Progenitor cell of endocrine pancreas (in vitro differentiated cells): ENCODE measurements around the gene ST3GAL2. TPM values are rescaled to one million over a fixed set of nuclear protein-coding genes. Genes with fewer than 3 reads are reported as not detected.
"Not testable (repeated sequence)": the region's sequence is repeated elsewhere in the genome, so short reads cannot be mapped to it uniquely, and the experiment has no call there.

Experiments
- DNase-seq: peaks from one replicate; pipeline ENCODE4 v3.0.0; 2021; ENCODE audit warnings: low spot score; ENCODE audit not compliant: unreplicated experiment
- H3K27ac Mint-ChIP-seq: 2 replicates; pipeline ENCODE4 v1.8.0; 2021; ENCODE audit warnings: mild to moderate bottlenecking, moderate library complexity, mixed read lengths
- H3K27me3 Mint-ChIP-seq: 2 replicates; pipeline ENCODE4 v1.8.0; 2021; ENCODE audit warnings: mixed read lengths
- H3K36me3 Mint-ChIP-seq: 2 replicates; pipeline ENCODE4 v1.8.0; 2022; ENCODE audit warnings: mixed read lengths; ENCODE audit not compliant: insufficient read depth
- H3K4me1 Mint-ChIP-seq: 2 replicates; pipeline ENCODE4 v1.8.0; 2021; ENCODE audit warnings: low read depth, mixed read lengths
- H3K4me3 Mint-ChIP-seq: 2 replicates; pipeline ENCODE4 v1.8.0; 2021; ENCODE audit warnings: low read depth, mild to moderate bottlenecking, moderate library complexity, mixed read lengths
- H3K9me3 Mint-ChIP-seq: 2 replicates; pipeline ENCODE4 v1.8.0; 2021; ENCODE audit warnings: low read depth, mixed read lengths
- CTCF ChIP-seq: fragments of 200-600 bp; sonication (generic); IDR thresholded peaks from one replicate; pipeline ENCODE4 v1.5.0; 2021; ENCODE audit warnings: antibody characterized with exemption, mild to moderate bottlenecking; ENCODE audit not compliant: unreplicated experiment
- total RNA-seq: library from RNA; stranded (reverse); gene quantifications from 2 replicates; pipeline ENCODE4 v1.2.1, GENCODE V29; 2021

Gene ST3GAL2
- total RNA-seq, 1 donor from 2014 or later: 37.8 TPM

- Mint-ChIP-seq H3K9me3 (no peaks in the 10 kb centered on the region), H3K4me1 (peaks cover 3% of the 10 kb centered on the region), H3K27ac (peak overlapping the region; percentile 81), H3K36me3 (peaks cover 28% of the 10 kb centered on the region), H3K27me3 (no peaks in the 10 kb centered on the region), H3K4me3 (no peak overlapping the region)
- no peak for TF ChIP-seq CTCF
- DNase-seq: no peak
Measured at GRCh38 chr16:70375636-70376611, 63.0 kb downstream of the ST3GAL2 start.

DNA sequence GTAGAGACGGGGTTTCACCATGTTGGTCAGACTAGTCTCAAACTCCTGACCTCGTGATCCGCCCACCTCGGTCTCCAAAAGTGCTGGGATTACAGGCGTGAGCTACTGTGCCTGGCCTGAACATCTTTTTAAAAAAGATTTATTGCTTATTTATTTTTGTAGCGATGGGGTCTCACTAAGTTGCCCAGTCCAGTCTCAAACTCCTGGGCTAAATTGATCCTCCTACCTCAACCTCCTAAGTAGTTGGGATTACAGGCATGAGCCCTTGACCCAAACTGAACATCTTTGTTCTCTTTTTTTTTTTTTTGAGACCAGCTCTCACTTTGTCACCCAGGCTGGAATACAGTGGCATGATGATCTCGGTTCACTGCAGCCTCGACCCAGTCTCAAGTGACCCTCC is 64.7 kb downstream of the ST3GAL2 start:
- Mint-ChIP-seq H3K36me3 (peaks cover 35% of the 10 kb centered on the region), H3K9me3 (no peaks in the 10 kb centered on the region), H3K27ac (peak overlapping the region; percentile 77), H3K4me1 (no peaks in the 10 kb centered on the region), H3K4me3 (no peak overlapping the region), H3K27me3 (no peaks in the 10 kb centered on the region)
- no peak for TF ChIP-seq CTCF
- DNase-seq: no peak

- peaks cover 35% of the 10 kb centered on the region for H3K36me3 Mint-ChIP-seq
- no peaks in the 10 kb centered on the region for H3K27me3 Mint-ChIP-seq
- H3K27ac Mint-ChIP-seq: peak overlapping the region; percentile 82
- no peak for TF ChIP-seq CTCF
- no peak overlapping the region for H3K4me3 Mint-ChIP-seq
- H3K4me1 Mint-ChIP-seq: no peaks in the 10 kb centered on the region
- no peaks in the 10 kb centered on the region for H3K9me3 Mint-ChIP-seq
- no peak for DNase-seq
Measured at GRCh38 chr16:70372921-70373728, 65.8 kb downstream of the ST3GAL2 start.

DNA sequence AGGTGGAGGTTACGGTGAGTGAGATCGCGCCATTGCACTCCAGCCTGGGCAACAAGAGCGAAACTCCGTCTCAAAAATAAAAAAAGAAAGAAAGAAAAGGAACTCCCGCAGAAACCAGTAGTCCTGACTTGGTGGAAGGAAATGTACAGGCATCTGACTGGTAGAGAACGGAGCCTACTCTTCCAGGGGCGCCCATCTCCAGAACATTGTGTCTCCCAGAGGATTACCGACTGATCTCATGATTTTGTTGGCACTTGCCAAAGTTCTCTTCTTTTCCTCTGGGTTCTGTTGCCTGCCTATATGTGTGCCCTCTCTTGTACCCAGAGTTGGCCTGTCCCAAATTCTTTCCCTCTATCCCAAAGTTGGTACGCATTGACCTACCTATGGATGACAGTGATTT is 68.0 kb downstream of the ST3GAL2 start:
- no peak for TF ChIP-seq CTCF
- Mint-ChIP-seq H3K9me3 (no peaks in the 10 kb centered on the region), H3K4me3 (no peak overlapping the region), H3K4me1 (no peaks in the 10 kb centered on the region), H3K27ac (no peak overlapping the region), H3K27me3 (no peaks in the 10 kb centered on the region), H3K36me3 (peaks cover 36% of the 10 kb centered on the region)
- DNase-seq: no peak

GRCh38 chr16:70370145-70370544 is 68.8 kb downstream of the ST3GAL2 start:
- H3K27me3 Mint-ChIP-seq, H3K4me3 Mint-ChIP-seq, H3K9me3 Mint-ChIP-seq, DNase-seq, H3K27ac Mint-ChIP-seq, H3K4me1 Mint-ChIP-seq: not testable (repeated sequence)
- TF ChIP-seq CTCF: peak; percentile 65
- H3K36me3 Mint-ChIP-seq: peaks cover 34% of the 10 kb centered on the region
